Left lobe of liver (tissue), 2 donors: ENCODE data around the gene ABCA9. TPM values are rescaled to one million over a fixed set of nuclear protein-coding genes. Genes with fewer than 3 reads are reported as not detected.

Experiments used
- ATAC-seq: fragments of 200-7000 bp; cut with Tn5 transposase; one replicate; pipeline ENCODE4 v1.9.1; 2020; ENCODE audit warnings: mild to moderate bottlenecking, moderate library complexity
- DNase-seq: peaks from one replicate; pipeline ENCODE4 v3.0.0-alpha.2; 2020; ENCODE audit warnings: low spot score
- total RNA-seq: library from RNA; stranded (reverse); gene quantifications from one replicate; pipeline ENCODE4 v1.2.1, GENCODE V29; 2021
- donor health status: DM: no; HTN: no; CAD: no; lungs with moderate emphysema.
- donor health status: DM: no; HTN: yes; CAD: no.

The ABCA9 gene
- total RNA-seq, 1 donor from 2014 or later: 8.9 TPM

GRCh38 chr17:69066482-69066881 lies 5.8 kb upstream of the ABCA9 start:
- no peak for ATAC-seq
- no peak for DNase-seq

- no peak for DNase-seq
- ATAC-seq: no peak
Measured at GRCh38 chr17:69065113-69065512, 4.4 kb upstream of the ABCA9 start.

GRCh38 chr17:69064476-69064875 lies 3.7 kb upstream of the ABCA9 start:
- ATAC-seq: no peak
- no peak for DNase-seq

- no peak for ATAC-seq
- DNase-seq: no peak
Measured at GRCh38 chr17:69064001-69064400, 3.3 kb upstream of the ABCA9 start.

DNA sequence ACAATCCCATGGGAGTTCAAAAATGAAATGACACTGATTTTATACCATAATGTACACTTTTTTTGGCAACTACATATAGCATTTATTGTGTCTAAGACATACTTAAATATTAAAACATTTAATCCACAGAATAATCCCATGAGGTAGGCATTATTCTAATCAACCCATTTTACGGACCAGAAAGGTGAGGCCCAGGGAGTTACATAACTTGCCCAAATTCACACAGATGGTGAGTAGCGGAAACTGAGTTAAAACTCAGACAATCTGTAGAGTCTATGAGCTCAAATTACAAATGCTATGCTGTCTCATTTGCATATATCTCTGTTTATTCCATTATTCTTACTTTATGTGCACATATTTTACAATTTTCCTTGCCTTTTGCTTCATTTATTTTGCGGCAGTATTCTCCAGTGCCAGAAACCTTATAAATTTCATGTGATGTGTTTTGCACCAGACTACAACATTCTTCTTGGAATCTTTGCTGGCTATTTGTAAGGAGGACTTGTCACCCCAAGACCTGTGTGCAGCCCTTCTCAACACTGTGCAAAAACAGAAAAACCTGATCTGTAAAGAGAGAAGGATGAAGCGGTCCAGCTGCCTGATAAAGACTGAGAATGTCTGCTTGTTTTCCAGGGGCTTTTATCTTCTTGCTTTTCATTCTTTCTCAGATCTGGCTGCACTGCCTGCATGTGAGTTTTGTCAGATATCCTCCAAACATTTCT lies 2.3 kb upstream of the ABCA9 start:
- ATAC-seq (peak; percentile 41), DNase-seq (no peak)

GRCh38 chr17:69061721-69062556 lies 1.2 kb upstream of the ABCA9 start:
- DNase-seq: no peak
- peak; percentile 61 for ATAC-seq

- ATAC-seq: no peak
- DNase-seq: no peak
Measured at GRCh38 chr17:69059458-69060175, 1.1 kb downstream of the ABCA9 start.

DNA sequence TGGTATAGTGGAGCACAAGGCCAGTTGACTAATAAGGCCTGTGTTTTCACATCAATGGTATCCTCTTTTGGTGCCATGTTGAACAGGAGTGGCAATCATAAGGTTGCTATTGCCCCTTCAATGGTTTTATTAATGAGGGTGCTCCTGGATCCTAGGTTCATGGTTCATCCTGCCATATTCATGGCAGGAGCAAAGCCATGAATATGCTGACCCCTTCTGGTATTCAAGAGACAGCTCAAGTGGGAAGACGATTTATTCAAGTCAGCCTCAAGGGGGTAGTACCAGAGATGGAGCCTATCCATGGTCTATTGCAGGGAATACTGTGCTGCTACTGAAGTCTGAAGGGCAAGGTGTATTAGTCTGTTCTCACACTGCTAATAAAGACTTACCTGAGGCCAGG lies 2.6 kb downstream of the ABCA9 start:
- DNase-seq (no peak), ATAC-seq (peak; percentile 57)

DNA sequence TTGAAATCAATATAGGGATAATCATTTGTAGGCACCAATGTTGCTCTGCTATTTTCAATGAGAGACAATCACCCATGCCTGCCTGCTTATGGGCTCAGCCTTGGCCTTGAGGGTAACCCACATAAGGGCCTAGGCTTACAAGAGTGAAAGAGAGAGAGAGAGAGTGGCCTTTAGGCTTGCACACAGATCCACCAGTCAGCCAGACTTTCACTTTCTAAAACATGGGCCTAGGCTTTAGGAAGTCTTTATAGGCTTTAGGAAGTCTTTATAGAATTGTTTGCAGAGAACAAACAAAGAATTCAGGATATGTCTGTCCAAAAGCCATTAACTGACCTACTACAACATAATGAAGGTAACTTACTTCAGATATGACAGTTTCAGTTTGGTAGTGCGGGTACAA lies 3.4 kb downstream of the ABCA9 start:
- no peak for ATAC-seq
- DNase-seq: no peak

GRCh38 chr17:69056179-69056823 lies 4.4 kb downstream of the ABCA9 start:
- DNase-seq (no peak), ATAC-seq (no peak)

DNA sequence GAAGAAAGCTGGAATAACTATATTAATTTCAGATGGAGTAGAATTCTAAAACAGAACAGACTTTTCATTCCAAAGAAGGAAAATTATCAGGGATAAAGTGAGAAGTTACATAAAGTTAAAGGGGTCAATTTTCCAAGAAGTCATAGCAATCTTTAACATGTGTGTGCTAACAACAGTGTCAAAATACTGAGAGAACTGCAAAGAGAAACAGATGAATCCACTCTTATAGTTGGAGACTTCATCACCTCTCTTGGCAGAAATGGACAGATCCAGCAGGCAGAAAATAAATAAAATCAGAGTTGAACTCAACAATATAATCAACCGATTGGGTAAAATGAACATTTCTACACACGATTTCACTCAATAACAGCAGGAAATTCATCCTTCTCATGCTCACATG lies 5.4 kb downstream of the ABCA9 start:
- DNase-seq (no peak), ATAC-seq (no peak)

- no peak for ATAC-seq
- no peak for DNase-seq
Measured at GRCh38 chr17:69050999-69051775, 9.5 kb downstream of the ABCA9 start.

DNA sequence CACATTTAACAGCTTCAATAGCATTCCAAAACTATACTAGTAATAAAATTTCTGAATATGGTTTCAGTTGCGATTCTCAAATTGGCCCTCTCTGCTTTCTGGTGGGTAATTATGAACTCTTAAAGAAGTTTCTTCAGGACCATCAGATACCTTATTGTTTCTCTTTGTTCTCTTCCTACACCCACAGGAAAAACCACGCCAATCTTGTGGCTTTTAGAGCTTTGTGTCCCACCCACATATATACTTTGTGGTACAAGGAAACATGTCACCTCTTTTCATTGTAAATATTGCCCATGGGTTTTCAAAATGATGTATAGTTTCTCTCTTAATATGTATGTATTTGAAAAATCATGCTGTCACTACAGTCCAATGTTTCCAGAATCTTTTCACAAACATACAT lies 12.1 kb downstream of the ABCA9 start:
- DNase-seq: no peak

GRCh38 chr17:69047368-69048263 lies 13.1 kb downstream of the ABCA9 start:
- ATAC-seq (peak; percentile 90), DNase-seq (peak; percentile 61)

More for the DNA sequence above, 12.1 kb downstream of the ABCA9 start:
- ATAC-seq: no peak

- DNase-seq: no peak
- ATAC-seq: no peak
Measured at GRCh38 chr17:69046121-69046807, 14.5 kb downstream of the ABCA9 start.

DNA sequence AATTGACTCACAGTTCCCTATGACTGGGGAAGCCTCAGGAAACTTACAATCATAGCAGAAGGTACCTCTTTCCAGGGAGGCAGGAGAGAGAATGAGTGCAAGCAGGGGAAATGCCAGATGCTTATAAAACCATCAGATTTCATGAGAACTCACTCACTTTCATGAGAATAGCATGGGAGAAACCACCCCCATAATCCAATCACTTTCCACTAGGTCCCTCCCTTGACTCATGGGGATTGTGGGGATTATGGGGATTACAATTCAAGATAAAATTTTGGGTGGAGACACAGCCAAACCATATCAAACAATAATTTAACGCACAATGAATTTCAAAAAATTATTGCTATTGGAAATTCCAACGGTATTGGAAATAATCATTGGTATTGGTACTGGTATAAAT lies 15.1 kb downstream of the ABCA9 start:
- ATAC-seq (no peak), DNase-seq (no peak)

- no peak for ATAC-seq
- no peak for DNase-seq
Measured at GRCh38 chr17:69044371-69044770, 16.4 kb downstream of the ABCA9 start.

GRCh38 chr17:69043098-69043734 lies 17.5 kb downstream of the ABCA9 start:
- ATAC-seq (no peak), DNase-seq (no peak)
